ENCODE measurements around the gene MEG3. TPM values are rescaled to one million over a fixed set of nuclear protein-coding genes. Genes with fewer than 3 reads are reported as not detected.

MEG3 gene
- total RNA-seq, 1 experiment from 2014 or later = not detected

GRCh38 chr14:100895411-100895810 is 69.5 kb downstream of the MEG3 start:
- intact Hi-C loops (cut with micrococcal nuclease; ENCODE audit: unreplicated experiment) = no loop called here
- no peak overlapping the region for H2AFZ ChIP-seq
- CTCF ChIA-PET = no interaction called here
- peaks cover 64% of the 10 kb centered on the region for H3K27me3 ChIP-seq (ENCODE audit: insufficient read depth, low read depth)
- no peak overlapping the region for H3K4me2 ChIP-seq
- no peaks in the 10 kb centered on the region for H3K9me3 ChIP-seq (ENCODE audit: insufficient read depth, low read depth)
- no peak overlapping the region for H3K4me3 ChIP-seq
- H3K27ac ChIP-seq = no peak overlapping the region
- no peaks in the 10 kb centered on the region for H3F3A ChIP-seq (ENCODE audit: insufficient read depth, low read depth)
- no peaks in the 10 kb centered on the region for H3K36me3 ChIP-seq (ENCODE audit: low read depth)
- no TSS peak for BruUV-seq (replicated peaks)
- no peaks in the 10 kb centered on the region for H3K79me2 ChIP-seq (ENCODE audit: low read depth)
- H4K20me1 ChIP-seq (ENCODE audit: insufficient read depth) = no peaks in the 10 kb centered on the region
- H3K9me2 ChIP-seq (ENCODE audit: insufficient read depth) = no peaks in the 10 kb centered on the region
- no peaks in the 10 kb centered on the region for H3K4me1 ChIP-seq (replicated peaks; ENCODE audit: insufficient read depth)
- POLR2A ChIA-PET (ENCODE audit: unreplicated experiment) = no interaction called here
- TF ChIP-seq CTCF (conservative IDR thresholded peaks at IDR 0.05) (no peak), EZH2 (IDR thresholded peaks at IDR 0.05; ENCODE audit: low read depth) (no peak)
- DNase-seq = no peak

- H3K4me3 ChIP-seq = no peak overlapping the region
- H3K27me3 ChIP-seq (ENCODE audit: insufficient read depth, low read depth) = peaks cover 75% of the 10 kb centered on the region
- H3K4me1 ChIP-seq (replicated peaks; ENCODE audit: insufficient read depth) = no peaks in the 10 kb centered on the region
- H3K9me3 ChIP-seq (ENCODE audit: insufficient read depth, low read depth) = no peaks in the 10 kb centered on the region
- POLR2A ChIA-PET (ENCODE audit: unreplicated experiment) = no interaction called here
- no peaks in the 10 kb centered on the region for H3K79me2 ChIP-seq (ENCODE audit: low read depth)
- H3K27ac ChIP-seq = no peak overlapping the region
- no peaks in the 10 kb centered on the region for H3K9me2 ChIP-seq (ENCODE audit: insufficient read depth)
- H4K20me1 ChIP-seq (ENCODE audit: insufficient read depth) = no peaks in the 10 kb centered on the region
- no peaks in the 10 kb centered on the region for H3K36me3 ChIP-seq (ENCODE audit: low read depth)
- DNase-seq = no peak
- intact Hi-C loops (cut with micrococcal nuclease; ENCODE audit: unreplicated experiment) = no loop called here
- H3K4me2 ChIP-seq = no peak overlapping the region
- no TSS peak for BruUV-seq (replicated peaks)
- H2AFZ ChIP-seq = no peak overlapping the region
- no peak for TF ChIP-seq EZH2 (IDR thresholded peaks at IDR 0.05; ENCODE audit: low read depth)
- TF ChIP-seq CTCF (conservative IDR thresholded peaks at IDR 0.05) = no peak
- CTCF ChIA-PET = no interaction called here
- no peaks in the 10 kb centered on the region for H3F3A ChIP-seq (ENCODE audit: insufficient read depth, low read depth)
Measured at GRCh38 chr14:100896369-100897060, 70.6 kb downstream of the MEG3 start.

- Histone ChIP-seq H3K27ac (no peak overlapping the region), H4K20me1 (ENCODE audit: insufficient read depth) (no peaks in the 10 kb centered on the region), H3K9me2 (ENCODE audit: insufficient read depth) (no peaks in the 10 kb centered on the region), H3K4me2 (no peak overlapping the region), H3K9me3 (ENCODE audit: insufficient read depth, low read depth) (no peaks in the 10 kb centered on the region), H3K36me3 (ENCODE audit: low read depth) (no peaks in the 10 kb centered on the region), H3F3A (ENCODE audit: insufficient read depth, low read depth) (no peaks in the 10 kb centered on the region), H2AFZ (no peak overlapping the region), H3K4me1 (replicated peaks; ENCODE audit: insufficient read depth) (no peaks in the 10 kb centered on the region), H3K79me2 (ENCODE audit: low read depth) (no peaks in the 10 kb centered on the region), H3K27me3 (ENCODE audit: insufficient read depth, low read depth) (peaks cover 80% of the 10 kb centered on the region), H3K4me3 (no peak overlapping the region)
- intact Hi-C loops (cut with micrococcal nuclease; ENCODE audit: unreplicated experiment) = no loop called here
- BruUV-seq (replicated peaks) = no TSS peak
- DNase-seq = no peak
- ChIA-PET POLR2A (ENCODE audit: unreplicated experiment) (no interaction called here), CTCF (no interaction called here)
- no peak for TF ChIP-seq CTCF (conservative IDR thresholded peaks at IDR 0.05)
- TF ChIP-seq EZH2 (IDR thresholded peaks at IDR 0.05; ENCODE audit: low read depth) = no peak
Measured at GRCh38 chr14:100898465-100898864, 72.5 kb downstream of the MEG3 start.

All from PC-9 (cell line).